Ovary (tissue), 9 donors: Measurements from ENCODE around the gene TRIM28. TPM values are rescaled to one million over a fixed set of nuclear protein-coding genes. Genes with fewer than 3 reads are reported as not detected.

Experiments
- DNase-seq, 5 donors: peaks; one replicate each; pipeline ENCODE4 v3.0.0-alpha.2; 2019 to 2020
- H3K27ac ChIP-seq, 2 donors: fragments of 200-600 bp; one replicate each; pipeline versions ENCODE4 v1.5.1 to v1.8.0; 2019 to 2022
- H3K27me3 ChIP-seq: fragments of 200-600 bp; one replicate; pipeline ENCODE4 v1.8.0; 2022
- H3K36me3 ChIP-seq: fragments of 200-600 bp; sonication (generic); one replicate; pipeline ENCODE4 v1.5.1; 2019
- H3K4me1 ChIP-seq: one replicate; pipeline ENCODE4 v1.8.1; 2013; ENCODE audit warnings: mild to moderate bottlenecking, moderate library complexity; ENCODE audit not compliant: insufficient read depth
- H3K4me3 ChIP-seq: fragments of 200-600 bp; sonication (generic); one replicate; pipeline ENCODE4 v1.5.1; 2017
- H3K9me3 ChIP-seq, 2 donors: fragments of 200-600 bp in 1 of 2; sonication (generic) in 1 of 2; one replicate each; pipeline versions ENCODE4 v1.5.1 to v1.8.1; 2013 to 2019; ENCODE audit warnings: mild to moderate bottlenecking in 1 of 2, moderate library complexity in 1 of 2
- EP300 ChIP-seq: sonication (generic); formaldehyde crosslinking; IDR thresholded peaks from one replicate; pipeline ENCODE4 v1.6.1; 2017; ENCODE audit warnings: antibody characterized with exemption
- POLR2A ChIP-seq: fragments of 450-650 bp; IDR thresholded peaks from one replicate; pipeline ENCODE4 v1.6.1; 2017; ENCODE audit warnings: antibody characterized with exemption, mild to moderate bottlenecking, moderate library complexity
- WGBS, 3 donors: extraction: QIAGEN DNeasy Blood & Tissue Kit in 1 of 3; methylation state at CpG; one replicate each; pipeline versions ENCODE4 v1.1.5 to v1.1.7; 2013 to 2017; 5-methylcytosine and 5-hydroxymethylcytosine counted together
- intact Hi-C, 4 donors: fragments of 100-400 bp; cut with DNase I; formaldehyde crosslinking; loops; one replicate each; pipeline versions ENCODE4 v1.11.0 to v1.15.1; 2022 to 2023
- polyA plus RNA-seq, 2 donors: library from polyadenylated mRNA; stranded (reverse); fragments of 200-250 nt in 1 of 2; fragments of 350-450 nt in 1 of 2; fragmentation: Illumina TruSeq in 1 of 2; extraction: RNeasy Lipid Tissue Mini Kit (QIAGEN cat#74804) in 1 of 2; gene quantifications; one replicate each; pipeline ENCODE4 v1.2.3, GENCODE V29; 2013 to 2014
- total RNA-seq, 7 donors: library from RNA; depleted of rRNA in 2 of 7; stranded (reverse); fragments of >200 nt in 2 of 7; fragmentation: NEBNext Ultra II Directional in 3 of 7; extraction: Animal tissue kit (Norgen Biotek cat#: 25700) in 3 of 7; gene quantifications; one replicate each; pipeline versions ENCODE4 v1.1.0 to v1.2.4, GENCODE V29; 2016 to 2023
- TF ChIP-seq, protein P1 (sequence below), 3 donors: fragments of 450-650 bp in 2 of 3; fragments of 200-600 bp in 1 of 3; IDR thresholded peaks; one replicate each; pipeline versions ENCODE4 v1.5.1 to v1.8.0; 2016 to 2022; ENCODE audit warnings: antibody characterized with exemption in 3 of 3, mild to moderate bottlenecking in 1 of 3
- donor health status: DM: no; HTN: no; CAD: no; lungs with moderate emphysema.
- donor health status: DM: no; HTN: no; CAD: no.
- donor health status: Bipolar disorder and iron deficiency.
- donor health status: DM: yes; HTN: yes; CAD: no.
- donor health status: DM: no; HTN: no; CAD: no.
- donor health status: DM: yes; HTN: yes; CAD: no.

Gene TRIM28
- total and polyA plus RNA-seq, 9 donors: 193 to 505 (median 317) TPM

DNA sequence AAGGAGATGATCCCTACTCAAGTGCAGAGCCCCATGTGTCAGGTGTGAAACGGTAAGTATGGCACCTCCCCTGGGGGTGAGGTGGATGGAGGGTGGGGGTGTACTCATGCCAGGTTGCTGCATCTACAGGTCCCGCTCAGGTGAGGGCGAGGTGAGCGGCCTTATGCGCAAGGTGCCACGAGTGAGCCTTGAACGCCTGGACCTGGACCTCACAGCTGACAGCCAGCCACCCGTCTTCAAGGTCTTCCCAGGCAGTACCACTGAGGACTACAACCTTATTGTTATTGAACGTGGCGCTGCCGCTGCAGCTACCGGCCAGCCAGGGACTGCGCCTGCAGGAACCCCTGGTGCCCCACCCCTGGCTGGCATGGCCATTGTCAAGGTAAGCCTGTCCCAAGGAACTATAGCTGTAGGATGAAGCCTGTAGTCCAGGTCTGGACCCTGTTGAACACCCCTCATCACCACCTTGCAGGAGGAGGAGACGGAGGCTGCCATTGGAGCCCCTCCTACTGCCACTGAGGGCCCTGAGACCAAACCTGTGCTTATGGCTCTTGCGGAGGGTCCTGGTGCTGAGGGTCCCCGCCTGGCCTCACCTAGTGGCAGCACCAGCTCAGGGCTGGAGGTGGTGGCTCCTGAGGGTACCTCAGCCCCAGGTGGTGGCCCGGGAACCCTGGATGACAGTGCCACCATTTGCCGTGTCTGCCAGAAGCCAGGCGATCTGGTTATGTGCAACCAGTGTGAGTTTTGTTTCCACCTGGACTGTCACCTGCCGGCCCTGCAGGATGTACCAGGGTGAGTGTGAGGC, 5.2 kb downstream of the TRIM28 start:
- TF ChIP-seq, protein P1, sequence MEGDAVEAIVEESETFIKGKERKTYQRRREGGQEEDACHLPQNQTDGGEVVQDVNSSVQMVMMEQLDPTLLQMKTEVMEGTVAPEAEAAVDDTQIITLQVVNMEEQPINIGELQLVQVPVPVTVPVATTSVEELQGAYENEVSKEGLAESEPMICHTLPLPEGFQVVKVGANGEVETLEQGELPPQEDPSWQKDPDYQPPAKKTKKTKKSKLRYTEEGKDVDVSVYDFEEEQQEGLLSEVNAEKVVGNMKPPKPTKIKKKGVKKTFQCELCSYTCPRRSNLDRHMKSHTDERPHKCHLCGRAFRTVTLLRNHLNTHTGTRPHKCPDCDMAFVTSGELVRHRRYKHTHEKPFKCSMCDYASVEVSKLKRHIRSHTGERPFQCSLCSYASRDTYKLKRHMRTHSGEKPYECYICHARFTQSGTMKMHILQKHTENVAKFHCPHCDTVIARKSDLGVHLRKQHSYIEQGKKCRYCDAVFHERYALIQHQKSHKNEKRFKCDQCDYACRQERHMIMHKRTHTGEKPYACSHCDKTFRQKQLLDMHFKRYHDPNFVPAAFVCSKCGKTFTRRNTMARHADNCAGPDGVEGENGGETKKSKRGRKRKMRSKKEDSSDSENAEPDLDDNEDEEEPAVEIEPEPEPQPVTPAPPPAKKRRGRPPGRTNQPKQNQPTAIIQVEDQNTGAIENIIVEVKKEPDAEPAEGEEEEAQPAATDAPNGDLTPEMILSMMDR (IDR thresholded peaks at IDR 0.05): no peak
- TF ChIP-seq POLR2A (no peak), EP300 (no peak)
- peaks cover 16% of the 10 kb centered on the region for H3K4me1 ChIP-seq
- H3K4me3 ChIP-seq: no peak overlapping the region
- H3K36me3 ChIP-seq: no peaks in the 10 kb centered on the region
- H3K9me3 ChIP-seq: no peaks in the 10 kb centered on the region
- no peak overlapping the region for H3K27ac ChIP-seq
- no peak for DNase-seq
- 80 to 91% (median 85%) methylated on average over 20 of the region's 20 CpGs for WGBS, 3 donors
- intact Hi-C loops: no loop called here
- no peaks in the 10 kb centered on the region for H3K27me3 ChIP-seq

DNA sequence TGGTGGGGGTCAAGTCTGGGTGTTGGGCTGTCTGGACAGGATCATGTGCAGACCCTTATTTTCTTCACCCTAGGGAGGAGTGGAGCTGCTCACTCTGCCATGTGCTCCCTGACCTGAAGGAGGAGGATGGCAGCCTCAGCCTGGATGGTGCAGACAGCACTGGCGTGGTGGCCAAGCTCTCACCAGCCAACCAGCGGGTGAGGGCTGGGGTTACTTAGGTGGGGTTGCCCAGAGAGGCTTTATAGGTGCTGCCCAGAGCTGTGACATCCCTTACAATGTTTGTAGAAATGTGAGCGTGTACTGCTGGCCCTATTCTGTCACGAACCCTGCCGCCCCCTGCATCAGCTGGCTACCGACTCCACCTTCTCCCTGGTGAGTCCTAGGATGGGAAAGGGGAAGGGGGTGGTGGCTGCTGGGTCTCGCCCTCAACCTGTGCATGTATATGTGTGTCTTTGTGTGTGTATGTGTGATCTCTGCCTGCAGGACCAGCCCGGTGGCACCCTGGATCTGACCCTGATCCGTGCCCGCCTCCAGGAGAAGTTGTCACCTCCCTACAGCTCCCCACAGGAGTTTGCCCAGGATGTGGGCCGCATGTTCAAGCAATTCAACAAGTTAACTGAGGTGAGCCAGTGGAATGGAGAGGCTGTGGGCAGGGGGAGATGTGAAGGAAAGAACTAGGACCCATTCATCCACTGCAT, 5.9 kb downstream of the TRIM28 start:
- Histone ChIP-seq H3K36me3 (no peaks in the 10 kb centered on the region), H3K4me3 (no peak overlapping the region), H3K9me3 (no peaks in the 10 kb centered on the region), H3K4me1 (peaks cover 21% of the 10 kb centered on the region), H3K27me3 (no peaks in the 10 kb centered on the region), H3K27ac (no peak overlapping the region)
- no peak for DNase-seq
- TF ChIP-seq POLR2A (no peak), EP300 (no peak)
- TF ChIP-seq, protein P1 (IDR thresholded peaks at IDR 0.05): no peak
- 77 to 81% (median 78%) methylated on average over 11 of the region's 11 CpGs for WGBS, 3 donors
- intact Hi-C loops: no loop called here

GRCh38 chr19:58550362-58551122, 6.7 kb downstream of the TRIM28 start:
- Histone ChIP-seq H3K4me3 (no peak overlapping the region), H3K9me3 (no peaks in the 10 kb centered on the region), H3K27ac (no peak overlapping the region), H3K27me3 (no peaks in the 10 kb centered on the region), H3K36me3 (no peaks in the 10 kb centered on the region), H3K4me1 (peaks cover 21% of the 10 kb centered on the region)
- no peak for DNase-seq
- TF ChIP-seq, protein P1 (IDR thresholded peaks at IDR 0.05): no peak
- no peak for TF ChIP-seq EP300
- no peak for TF ChIP-seq POLR2A
- intact Hi-C loops: no loop called here
- 77 to 82% (median 78%) methylated on average over 13 of the region's 13 CpGs for WGBS, 3 donors

GRCh38 chr19:58551123-58551497, 7.2 kb downstream of the TRIM28 start:
- TF ChIP-seq, protein P1 (IDR thresholded peaks at IDR 0.05): no peak
- no peak for TF ChIP-seq EP300
- no peak for TF ChIP-seq POLR2A
- WGBS, 3 donors: 4 to 35% (median 11%) methylated on average over 1 of the region's 1 CpG
- Histone ChIP-seq H3K27me3 (no peaks in the 10 kb centered on the region), H3K9me3 (no peaks in the 10 kb centered on the region), H3K4me1 (peaks cover 17% of the 10 kb centered on the region), H3K27ac (no peak overlapping the region), H3K4me3 (no peak overlapping the region), H3K36me3 (no peaks in the 10 kb centered on the region)
- DNase-seq: no peak
- intact Hi-C loops: no loop called here
